GM12872 (cell line): ENCODE data around the gene MRPL57.

Experiments
- TF ChIP-seq, protein P1 (sequence below): IDR thresholded peaks from 3 replicates; pipeline ENCODE4 v1.5.1; 2011; ENCODE audit warnings: low read depth, mild to moderate bottlenecking, low read length, moderate library complexity; ENCODE audit not compliant: insufficient read depth

Gene MRPL57

DNA sequence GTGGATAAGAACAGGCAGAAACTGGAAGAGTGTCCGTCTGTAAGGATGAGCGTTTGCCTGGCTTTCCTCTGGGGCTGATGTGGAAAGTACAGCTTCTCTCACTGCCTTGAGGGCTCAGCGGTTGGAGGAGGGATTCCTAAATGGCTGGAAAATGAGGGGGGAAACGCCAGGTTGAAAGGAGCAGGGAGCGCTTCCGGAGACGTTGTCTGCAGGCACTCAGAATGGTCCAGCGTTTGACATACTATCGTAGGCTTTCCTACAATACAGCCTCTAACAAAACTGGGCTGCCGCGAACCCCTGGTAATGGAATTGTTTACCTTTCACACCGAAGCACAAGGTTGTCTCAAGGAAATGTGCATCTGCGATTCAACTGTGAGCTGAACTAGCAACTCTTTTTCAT lies 39.9 kb downstream of the MRPL57 start:
- TF ChIP-seq, protein P1, sequence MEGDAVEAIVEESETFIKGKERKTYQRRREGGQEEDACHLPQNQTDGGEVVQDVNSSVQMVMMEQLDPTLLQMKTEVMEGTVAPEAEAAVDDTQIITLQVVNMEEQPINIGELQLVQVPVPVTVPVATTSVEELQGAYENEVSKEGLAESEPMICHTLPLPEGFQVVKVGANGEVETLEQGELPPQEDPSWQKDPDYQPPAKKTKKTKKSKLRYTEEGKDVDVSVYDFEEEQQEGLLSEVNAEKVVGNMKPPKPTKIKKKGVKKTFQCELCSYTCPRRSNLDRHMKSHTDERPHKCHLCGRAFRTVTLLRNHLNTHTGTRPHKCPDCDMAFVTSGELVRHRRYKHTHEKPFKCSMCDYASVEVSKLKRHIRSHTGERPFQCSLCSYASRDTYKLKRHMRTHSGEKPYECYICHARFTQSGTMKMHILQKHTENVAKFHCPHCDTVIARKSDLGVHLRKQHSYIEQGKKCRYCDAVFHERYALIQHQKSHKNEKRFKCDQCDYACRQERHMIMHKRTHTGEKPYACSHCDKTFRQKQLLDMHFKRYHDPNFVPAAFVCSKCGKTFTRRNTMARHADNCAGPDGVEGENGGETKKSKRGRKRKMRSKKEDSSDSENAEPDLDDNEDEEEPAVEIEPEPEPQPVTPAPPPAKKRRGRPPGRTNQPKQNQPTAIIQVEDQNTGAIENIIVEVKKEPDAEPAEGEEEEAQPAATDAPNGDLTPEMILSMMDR: no peak

DNA sequence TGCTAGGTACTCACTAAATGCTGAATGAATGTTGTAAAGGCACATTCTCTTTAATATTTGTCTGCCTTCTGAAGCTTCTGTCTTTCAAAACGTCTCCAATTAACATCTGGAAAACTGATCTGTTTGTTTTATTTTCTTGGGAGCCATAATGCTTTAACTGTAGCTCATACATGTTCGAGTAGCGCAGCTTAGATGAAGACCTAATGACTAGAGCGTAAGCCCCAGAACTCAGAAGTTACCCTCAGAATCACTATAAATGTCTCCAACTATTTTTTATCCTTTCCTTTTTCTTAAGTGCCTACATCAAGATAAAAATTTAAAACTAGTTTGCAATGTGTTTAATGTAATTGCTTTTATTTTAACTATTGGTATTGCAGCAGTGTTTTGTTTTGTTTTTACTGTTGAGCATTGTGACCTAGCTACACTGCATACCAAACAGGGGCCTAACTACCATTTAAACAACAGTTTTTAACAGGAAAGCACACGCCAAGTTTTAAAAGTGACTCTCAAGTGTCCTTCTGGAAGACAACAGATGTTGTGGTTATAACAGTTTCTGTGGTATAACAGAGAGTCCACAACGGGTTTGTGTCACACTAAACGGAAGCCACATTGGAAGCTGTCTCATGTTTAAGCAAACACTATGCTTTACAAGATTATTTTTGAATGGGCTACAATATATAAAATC lies 42.0 kb downstream of the MRPL57 start:
- TF ChIP-seq, protein P1: no peak

DNA sequence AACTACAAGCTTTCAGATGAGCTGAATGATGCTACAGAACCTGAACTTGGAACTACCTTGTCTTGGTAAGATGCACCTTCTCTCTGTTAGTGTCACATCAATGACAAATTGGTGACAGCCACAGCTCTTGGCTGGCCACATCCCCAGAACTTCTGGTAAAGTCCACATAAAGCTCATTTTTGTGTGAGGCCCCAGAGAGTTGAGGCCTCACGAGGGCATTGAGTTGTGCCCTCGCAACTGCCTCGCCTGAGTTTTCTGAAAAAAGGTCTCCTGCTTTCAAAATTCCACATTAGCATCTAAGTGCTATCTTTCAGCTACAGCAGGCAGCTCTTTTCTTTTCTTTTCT lies 42.6 kb downstream of the MRPL57 start:
- TF ChIP-seq, protein P1: no peak

DNA sequence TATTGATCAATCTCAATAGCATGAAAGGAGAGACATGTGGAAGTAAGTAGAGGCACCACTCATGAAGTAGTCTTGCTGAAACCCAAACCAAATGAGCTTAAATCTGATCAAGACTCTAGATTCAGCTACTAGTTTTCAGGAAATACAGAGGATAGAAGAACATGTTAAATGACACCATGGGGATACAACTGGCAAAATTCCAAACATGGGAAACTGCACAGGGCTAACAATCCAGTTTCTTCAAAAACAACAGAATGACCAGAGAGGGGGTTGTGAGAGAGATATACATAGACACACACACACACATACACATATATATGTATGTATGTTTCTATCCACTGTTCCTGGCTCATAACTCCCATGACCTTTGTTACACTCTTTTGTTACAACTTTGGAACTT lies 44.8 kb downstream of the MRPL57 start:
- TF ChIP-seq, protein P1: no peak

DNA sequence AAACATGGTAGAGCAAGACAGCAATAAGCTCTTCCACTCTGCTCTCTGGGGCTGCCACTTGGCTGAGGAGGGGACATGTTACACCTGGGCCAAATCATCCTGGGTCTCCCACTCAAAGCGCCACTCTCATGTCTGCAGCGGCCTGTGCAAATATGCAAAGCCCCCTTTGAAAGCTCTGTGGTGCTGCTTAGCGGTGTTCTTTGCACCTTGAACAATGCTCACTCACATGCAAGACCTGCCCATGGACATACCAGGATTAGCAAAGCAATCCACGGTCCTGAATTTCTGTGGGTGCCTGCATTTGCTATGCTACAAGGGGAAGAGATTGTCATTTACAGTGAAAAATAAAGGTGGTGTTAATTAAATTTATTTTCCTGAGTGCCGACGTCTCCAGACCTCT lies 48.6 kb downstream of the MRPL57 start:
- TF ChIP-seq, protein P1: no peak

DNA sequence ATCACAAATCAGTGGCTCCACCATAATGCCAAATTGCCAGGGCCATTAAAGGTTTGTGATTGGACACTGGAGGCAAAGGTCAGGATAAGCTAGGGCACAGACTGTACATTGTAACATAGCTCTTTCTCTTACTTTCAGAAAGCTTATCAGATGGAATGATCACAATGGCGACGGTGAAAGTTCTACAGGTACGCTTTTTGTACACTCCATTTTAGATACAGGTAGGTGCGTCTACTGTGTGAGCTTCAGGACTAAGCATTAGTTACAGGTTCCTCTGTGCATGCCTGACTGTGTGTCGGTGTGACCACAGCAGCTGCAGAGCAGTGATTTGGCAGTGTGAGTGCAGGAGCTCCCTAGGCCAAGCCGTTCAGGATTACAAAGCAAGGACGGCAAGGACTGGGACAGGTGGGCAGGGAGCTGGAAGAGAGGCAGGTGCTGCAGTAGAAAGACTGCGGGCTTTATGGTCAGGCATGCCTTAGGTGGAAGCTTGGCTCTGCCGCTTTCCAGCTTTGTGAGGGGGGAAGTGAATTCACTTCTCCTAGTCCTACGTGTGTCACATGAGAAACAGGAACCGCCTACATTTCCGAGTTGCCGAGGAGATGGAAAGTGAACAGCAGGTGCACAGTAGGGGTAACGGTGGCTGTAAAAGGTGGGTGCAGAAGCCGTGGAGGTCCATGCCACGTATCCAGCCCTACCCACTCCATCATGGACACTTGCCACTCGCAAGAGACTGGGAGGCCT lies 49.6 kb downstream of the MRPL57 start:
- TF ChIP-seq, protein P1: no peak

DNA sequence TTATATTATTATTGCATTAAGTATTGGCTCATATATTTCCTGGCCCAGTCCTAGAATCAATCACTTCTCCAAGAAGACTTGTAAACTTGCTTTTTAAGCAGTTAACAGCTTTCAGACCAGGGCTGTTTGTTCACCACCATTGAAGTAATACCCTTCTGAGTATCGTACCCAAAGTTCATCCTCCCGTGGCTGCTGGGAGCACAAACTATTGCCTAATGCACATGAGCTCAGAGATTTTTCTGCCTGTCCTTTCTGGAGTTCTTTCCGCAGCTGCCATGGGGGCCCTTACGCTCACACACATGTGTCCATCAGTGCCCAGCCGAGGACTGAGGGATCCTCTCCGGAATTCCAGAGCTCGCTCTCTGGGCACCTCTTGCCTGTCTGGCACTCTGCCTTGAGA lies 51.5 kb downstream of the MRPL57 start:
- TF ChIP-seq, protein P1: no peak
